ENCODE data around the gene ATP5F1C.

DNA sequence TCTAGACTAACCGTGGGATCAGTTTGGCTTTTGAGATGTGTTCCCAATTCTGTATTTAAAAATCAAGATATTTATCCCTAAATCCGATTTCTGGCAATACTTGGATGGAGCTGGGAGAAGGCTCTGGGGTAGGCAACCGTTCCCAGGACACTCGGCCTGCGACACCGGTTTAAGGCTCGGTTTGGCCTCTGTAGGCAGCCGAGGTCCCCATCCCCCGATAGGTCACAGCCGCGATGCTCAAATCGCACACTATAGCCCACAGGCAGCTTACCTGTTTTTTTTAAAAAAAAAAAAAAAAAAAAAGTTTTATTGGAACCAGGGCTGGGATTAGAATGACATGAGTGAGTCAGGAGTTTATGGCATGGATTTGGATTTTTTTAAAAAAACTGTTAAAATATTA is 29.6 kb downstream of the ATP5F1C start:
- TF ChIP-seq ETS1 (IDR thresholded peaks at IDR 0.05) = no peak
- TF ChIP-seq, protein P1, sequence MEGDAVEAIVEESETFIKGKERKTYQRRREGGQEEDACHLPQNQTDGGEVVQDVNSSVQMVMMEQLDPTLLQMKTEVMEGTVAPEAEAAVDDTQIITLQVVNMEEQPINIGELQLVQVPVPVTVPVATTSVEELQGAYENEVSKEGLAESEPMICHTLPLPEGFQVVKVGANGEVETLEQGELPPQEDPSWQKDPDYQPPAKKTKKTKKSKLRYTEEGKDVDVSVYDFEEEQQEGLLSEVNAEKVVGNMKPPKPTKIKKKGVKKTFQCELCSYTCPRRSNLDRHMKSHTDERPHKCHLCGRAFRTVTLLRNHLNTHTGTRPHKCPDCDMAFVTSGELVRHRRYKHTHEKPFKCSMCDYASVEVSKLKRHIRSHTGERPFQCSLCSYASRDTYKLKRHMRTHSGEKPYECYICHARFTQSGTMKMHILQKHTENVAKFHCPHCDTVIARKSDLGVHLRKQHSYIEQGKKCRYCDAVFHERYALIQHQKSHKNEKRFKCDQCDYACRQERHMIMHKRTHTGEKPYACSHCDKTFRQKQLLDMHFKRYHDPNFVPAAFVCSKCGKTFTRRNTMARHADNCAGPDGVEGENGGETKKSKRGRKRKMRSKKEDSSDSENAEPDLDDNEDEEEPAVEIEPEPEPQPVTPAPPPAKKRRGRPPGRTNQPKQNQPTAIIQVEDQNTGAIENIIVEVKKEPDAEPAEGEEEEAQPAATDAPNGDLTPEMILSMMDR (conservative IDR thresholded peaks at IDR 0.05; ENCODE audit: low read depth in 2 of 2) = no peak
- no peak for TF ChIP-seq REST (IDR thresholded peaks at IDR 0.05; ENCODE audit: unreplicated experiment)
- no peak for TF ChIP-seq POLR2AphosphoS5 (IDR thresholded peaks at IDR 0.05; ENCODE audit: low read depth)
- no peak for TF ChIP-seq EZH2phosphoT487 (IDR thresholded peaks at IDR 0.05; ENCODE audit: unreplicated experiment)
- no peak for TF ChIP-seq JUNB (IDR thresholded peaks at IDR 0.05; ENCODE audit: unreplicated experiment)
- no peak for TF ChIP-seq EZH2 (IDR thresholded peaks at IDR 0.05; ENCODE audit: low read depth, unreplicated experiment)
- no peak for TF ChIP-seq CREB1 (CRISPR knock-in tag; IDR thresholded peaks at IDR 0.05; ENCODE audit: low read depth)
- no peak for TF ChIP-seq NANOG (IDR thresholded peaks at IDR 0.05; ENCODE audit: borderline replicate concordance)
- no peak for TF ChIP-seq ZNF114 (CRISPR knock-in tag; IDR thresholded peaks at IDR 0.05)

Measured in GM23338 (cell line).